Loucy (cell line): ENCODE measurements around the gene SF3B4.

Source experiments
- CTCF ChIP-seq: fragments of 200-600 bp; sonication (generic); conservative IDR thresholded peaks from 2 replicates; pipeline ENCODE4 v1.5.1; 2014; ENCODE audit warnings: mild to moderate bottlenecking, antibody characterized with exemption, low read length
- EZH2phosphoT487 ChIP-seq: fragments of 200-600 bp; IDR thresholded peaks from 2 replicates; pipeline ENCODE4 v1.6.1; 2018; ENCODE audit warnings: antibody characterized with exemption, mild to moderate bottlenecking, moderate library complexity, borderline replicate concordance

GRCh38 chr1:149929856-149930255 lies 2.3 kb upstream of the SF3B4 start:
- TF ChIP-seq CTCF (no peak), EZH2phosphoT487 (no peak)
